Stimulated activated CD8-positive, alpha-beta memory T cell treated with anti-CD3 and anti-CD28 coated beads, Interleukin-7, amount 100 ng/mL, for 24 hours (primary cell): ENCODE data around the gene SLC24A2.
"Not testable (repeated sequence)": the region's sequence is repeated elsewhere in the genome, so short reads cannot be mapped to it uniquely, and the experiment has no call there.

Experiments
- DNase-seq: peaks from one replicate; pipeline ENCODE4 v3.0.0-alpha.2; 2020; ENCODE audit warnings: low read depth

The SLC24A2 gene

DNA sequence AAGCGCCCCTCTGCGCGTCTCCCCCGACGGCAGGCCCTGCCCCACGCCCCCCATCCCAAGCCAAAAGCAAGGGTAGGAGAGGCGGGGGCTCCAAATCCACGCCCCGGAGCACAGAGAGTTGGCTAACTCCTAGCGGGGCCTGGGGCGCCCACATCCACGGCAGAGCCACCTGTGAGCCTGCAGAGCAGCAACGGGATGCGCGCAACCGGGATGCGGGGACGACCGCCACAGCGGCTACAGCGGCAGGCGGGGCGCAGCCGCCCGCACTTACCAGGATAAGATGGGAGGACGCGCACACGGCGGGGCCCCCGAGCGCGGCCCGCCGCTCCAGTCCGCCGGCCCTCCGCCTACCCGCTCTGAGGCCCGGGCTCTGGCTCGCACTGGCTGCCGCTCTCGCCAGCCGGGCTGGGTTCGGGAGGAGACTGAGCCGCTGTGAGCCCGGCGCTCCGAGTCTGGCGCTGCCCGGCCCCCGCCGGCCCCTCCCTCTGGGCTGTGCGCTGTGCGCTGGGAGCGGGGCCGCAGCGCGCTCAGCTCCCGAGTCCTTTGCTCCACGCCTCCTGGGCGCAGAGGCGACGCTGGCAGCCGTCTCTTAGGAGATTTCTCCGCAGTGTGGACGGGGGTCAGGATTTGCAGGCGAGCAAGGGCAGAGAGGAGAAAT is at the start of gene SLC24A2:
SLC24A2 (minus strand) TSS at position 424 of the 658 bp plus-strand sequence.
- DNase-seq, result no peak

DNA sequence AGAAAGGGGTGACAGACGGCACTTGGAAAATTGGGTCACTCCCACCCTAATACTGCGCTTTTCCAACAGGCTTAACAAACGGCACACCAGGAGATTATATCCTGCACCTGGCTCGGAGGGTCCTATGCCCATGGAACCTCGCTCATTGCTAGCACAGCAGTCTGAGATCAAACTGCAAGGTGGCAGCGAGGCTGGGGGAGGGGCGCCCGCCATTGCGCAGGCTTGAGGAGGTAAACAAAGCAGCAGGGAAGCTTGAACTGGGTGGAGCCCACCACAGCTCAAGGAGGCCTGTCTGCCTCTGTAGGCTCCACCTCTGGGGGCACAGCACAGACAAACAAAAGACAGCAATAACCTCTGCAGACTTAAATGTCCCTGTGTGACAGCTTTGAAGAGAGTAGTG is 44.5 kb upstream of the SLC24A2 start:
- DNase-seq, result not testable (repeated sequence)

DNA sequence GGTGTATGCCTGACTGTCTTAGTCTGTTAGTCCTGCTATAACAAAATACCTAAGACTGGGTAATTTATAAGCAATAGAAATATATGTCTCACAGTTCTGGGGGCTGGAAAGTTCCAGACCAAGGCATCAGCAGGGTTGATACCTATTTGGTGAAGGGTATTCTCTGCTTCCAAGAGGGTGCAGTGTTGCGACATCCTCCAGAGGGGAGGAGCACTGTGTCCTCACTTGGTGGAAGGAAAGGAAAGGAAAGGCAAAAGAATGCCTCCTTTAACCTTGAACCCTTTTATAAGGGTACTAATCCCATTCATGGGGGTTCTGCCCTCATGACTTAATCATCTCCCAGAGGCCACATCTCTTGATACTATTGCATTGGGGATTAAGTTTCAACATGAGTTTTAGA is 42.0 kb upstream of the SLC24A2 start:
- DNase-seq, result no peak

DNA sequence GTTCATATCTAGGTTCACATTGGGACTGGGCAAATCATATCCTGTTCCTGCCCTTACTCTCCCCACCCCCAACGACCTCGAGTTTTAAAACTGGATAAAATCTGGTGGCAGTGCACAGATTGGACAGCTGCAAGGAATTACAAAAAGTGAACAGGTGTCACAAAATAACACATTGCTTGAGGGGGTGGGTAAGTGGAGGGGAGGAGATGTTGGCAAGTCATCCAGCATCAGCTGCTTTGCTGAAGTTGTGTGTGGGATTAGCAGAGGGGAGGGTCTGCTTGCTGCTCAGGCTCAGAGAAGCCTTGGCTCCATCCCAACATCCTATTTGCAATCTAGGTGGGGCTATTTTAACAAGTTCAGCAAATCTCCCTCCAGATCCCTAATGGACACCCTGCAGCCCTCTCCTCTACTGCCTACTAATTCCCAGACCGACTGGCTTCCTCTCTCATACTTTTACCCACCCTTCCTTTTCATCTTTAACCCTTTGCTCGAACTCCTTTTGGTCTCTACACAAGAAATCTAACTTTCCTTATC is 39.8 kb upstream of the SLC24A2 start:
- no peak for DNase-seq

DNA sequence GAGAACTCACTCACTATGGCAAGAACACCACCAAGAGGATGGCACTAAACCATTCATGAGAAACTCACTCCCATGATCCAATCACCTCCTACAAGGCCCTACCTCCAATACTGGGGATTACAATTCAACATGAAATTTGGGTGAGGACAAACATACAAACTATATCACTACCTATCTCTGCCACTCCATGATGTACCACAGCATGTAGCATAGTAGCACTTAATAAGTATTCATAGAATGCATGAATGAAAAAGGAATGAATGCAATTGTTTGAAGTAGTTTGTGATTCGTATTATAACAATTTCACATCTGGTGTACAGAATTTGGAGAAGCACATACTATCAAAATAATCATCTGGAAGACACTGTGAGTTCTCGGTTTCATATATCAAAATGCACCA is 27.9 kb upstream of the SLC24A2 start:
- DNase-seq, result no peak

DNA sequence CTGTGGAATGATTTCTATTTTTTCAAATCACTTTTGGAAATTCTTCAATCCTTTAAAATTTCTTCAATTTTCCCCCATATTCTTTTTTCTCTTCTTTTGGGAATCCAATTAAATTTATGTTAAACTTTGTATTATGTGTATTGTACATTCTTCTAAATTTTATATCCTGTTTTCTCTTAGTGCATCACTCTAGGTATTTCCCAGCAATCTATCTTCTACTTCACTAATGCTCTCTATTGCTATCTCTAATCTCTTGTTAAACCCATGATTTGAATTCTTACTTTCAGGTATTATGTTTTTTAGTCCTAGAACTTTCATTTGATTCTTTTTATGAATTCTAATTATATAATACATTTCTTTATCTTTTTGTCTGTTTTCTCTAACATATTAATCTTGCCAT is 23.4 kb upstream of the SLC24A2 start:
- DNase-seq, result no peak

DNA sequence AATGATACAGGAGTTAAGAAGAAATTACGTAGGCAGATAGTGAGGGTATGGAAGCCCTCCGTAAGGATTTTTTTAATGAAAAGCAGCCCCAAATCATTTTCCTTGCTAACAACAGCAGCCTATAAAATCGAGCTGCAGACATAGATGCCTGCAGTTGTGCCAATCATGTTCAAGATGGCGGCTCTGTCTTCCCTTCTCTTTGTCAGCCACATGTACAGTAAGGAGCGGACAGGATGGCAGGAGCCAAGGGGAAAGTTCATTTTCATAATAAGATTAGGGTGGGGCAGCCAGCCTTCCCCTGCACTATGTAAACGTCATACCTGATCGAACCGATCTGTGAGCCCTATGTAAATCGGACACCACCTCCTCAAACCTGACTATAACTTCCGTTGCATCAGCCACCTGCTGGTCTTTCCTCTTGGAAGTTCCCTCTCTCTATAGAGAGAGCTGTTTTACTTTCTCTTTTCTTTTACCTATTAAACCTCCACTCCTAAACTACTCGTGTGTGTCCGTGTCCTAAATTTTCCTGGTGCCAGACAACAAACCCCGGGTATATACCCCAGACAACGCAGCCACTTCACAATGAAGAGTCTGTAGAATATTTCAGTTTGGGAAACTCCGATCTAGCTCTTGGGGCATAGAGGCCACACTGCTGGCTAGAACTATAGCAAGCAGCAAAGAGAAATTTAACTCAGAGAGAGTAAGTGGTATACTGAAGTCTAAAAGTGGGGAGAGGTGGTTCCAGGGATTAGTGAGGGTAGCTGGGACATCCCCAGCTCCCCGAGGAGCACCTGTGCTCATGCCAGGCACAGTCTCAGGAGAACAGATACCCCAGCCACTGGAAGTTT is 20.8 kb upstream of the SLC24A2 start:
- DNase-seq, result no peak

DNA sequence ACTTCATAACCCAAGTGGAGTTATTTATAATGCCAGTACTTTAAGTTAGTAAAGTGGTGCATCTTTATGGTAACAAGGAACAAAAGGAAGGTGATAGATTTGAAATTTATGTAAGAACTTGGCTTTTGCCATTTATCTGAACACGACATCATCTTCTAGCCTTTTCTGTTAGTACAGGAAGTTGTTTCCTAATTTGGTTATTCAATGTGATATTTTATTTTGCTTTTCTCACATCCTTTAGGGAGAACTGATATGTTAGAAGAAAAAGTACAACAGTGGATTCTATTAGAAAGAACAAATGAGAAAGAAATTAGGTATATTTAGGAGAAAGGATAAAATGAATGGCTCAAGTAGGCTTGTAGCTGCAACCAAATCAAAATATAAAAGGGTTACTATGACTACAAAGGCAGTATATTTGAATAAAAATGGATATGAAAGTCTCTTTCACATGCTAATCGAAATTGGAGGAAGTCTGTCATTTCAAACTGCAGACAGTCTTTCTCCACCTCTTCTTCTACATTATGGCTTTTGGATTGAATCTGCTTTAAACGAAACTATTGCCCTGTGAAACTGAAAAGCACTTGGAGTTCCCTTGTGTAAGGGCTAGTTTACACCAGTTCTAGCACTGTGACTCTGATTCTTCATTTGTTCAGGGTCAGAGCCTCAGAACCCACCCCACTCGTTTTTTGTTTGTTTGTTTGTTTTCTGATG is 18.5 kb upstream of the SLC24A2 start:
- no peak for DNase-seq

DNA sequence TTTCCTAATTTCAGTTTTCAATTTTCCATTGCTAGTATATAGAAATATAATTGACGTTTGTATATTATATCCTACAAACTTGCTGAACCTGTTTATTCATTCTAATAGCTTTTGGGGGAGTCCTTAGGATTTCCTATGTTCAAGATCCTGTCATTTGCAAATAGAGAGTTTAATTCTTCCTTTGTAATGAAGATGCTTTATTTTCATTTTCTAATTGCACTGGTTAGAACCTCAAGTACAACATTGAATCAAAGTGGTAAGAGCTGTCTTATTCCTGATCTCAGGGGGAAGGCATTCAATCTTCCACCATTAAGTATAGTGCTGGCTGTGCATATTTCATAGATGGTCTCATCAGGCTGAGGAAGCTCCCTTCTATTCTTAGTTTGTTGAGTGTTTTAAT is 15.6 kb upstream of the SLC24A2 start:
- DNase-seq, result no peak

DNA sequence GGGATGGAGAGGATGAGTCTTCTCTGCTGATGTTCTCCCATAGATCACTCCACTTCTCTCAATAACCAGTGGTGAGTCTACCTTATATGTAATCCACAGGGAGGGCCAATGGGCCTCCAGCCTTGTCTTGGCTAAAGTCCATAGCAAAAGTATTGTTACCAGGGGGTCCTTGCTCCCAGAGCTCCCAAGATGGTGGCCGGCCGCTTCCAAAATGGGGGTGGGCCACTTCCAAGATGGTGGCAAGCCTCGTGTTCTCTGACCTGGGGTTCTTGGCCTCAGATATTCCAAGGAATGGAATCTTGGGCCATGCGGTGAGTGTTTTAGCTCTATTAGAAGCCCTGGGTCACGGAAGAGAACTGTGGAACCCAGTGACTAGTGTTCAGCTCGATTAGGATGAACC is 12.0 kb upstream of the SLC24A2 start:
- DNase-seq, result no peak

DNA sequence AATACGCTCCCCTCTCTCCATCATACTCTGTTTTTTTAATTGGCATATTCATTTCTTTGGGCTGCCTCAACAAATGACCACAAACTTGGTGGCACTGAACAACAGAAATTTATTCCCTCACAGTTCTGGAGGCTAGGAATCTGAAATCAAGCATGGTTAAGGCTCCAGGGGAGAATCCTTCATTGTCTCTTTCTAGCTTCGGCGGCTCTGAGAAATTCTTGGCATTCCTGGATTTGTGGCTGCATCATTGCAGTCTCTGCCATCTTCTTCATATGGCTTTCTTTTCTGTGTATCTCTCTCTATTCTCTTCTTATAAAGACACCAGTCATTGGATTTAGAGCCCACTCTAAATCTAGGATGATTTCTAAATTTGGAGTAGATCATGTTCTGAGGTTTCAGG is 10.9 kb upstream of the SLC24A2 start:
- DNase-seq, result no peak

DNA sequence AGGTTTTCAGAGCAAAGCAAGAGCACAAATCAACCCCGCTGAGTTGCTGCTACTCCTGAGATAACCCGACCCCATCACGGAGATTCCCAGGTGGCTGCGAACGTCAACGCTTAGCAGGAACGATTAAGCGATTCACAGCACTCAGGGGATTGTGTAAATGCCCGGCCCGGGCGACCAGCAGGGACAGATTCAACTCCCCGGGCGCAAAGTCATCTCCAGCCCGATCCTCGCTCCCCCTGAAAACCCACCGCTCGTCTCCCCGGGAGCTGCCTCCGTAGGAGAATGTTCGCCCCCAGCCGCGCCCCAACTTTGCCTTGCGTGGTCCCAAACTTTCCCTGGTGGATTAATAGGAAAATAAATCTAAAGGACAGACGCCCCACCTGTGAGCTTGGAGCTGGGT is 685 bp downstream of the SLC24A2 start:
- no peak for DNase-seq

DNA sequence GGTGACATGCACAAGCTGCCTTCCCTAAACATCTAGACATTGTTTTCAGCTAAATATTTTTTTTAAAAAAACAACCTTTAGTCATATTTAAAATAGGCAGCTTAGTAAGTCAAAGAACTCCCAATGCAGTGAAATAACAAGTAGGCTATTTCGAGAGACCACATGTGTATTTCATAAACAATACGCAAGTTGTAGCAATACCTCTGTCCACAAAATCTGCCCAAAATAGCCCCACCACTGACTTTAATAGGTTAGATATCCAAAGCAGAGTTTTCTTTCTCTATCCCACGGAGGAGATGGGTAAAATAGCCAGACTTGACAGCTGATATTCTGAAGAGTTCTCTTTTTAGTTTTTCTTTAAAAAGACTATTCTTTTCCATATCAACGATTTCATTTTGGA is 1.2 kb downstream of the SLC24A2 start:
- DNase-seq, result no peak

DNA sequence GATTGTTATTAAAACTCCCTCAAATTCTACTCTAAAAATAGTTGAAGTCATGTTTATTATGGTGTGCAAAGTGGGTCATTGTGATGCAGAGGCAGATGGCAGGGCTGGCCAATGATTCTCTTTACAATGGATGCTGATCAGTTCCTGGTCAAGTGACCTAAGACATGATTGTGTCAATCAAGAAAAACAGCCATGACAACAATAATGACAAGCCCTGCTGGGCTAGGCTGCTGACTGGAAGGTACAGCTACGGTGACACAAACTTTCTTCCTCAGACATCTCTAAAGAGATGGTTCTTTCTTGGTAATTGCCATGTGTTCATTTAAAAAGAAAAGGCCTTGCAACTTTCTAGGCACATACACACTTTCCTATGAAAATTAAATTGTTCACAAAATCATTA is 3.6 kb downstream of the SLC24A2 start:
- DNase-seq, result no peak

DNA sequence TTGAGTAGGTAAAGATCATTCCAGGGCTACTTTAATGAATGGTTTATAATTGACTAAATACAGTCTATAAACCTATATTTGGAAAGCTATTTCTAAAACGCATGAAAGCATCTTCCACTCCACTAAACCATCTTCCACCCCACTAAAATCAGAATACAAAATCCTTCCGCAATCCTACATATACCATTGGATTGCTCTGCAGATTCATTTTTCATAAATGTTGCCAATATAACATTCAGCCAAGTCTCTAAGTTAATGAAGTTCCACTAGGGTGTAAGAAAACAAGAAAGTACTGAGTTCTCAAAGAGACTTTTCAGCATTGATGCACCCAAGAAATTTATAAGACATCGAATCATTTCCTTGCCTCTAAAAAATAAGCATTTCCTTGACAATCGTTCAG is 4.7 kb downstream of the SLC24A2 start:
- no peak for DNase-seq

DNA sequence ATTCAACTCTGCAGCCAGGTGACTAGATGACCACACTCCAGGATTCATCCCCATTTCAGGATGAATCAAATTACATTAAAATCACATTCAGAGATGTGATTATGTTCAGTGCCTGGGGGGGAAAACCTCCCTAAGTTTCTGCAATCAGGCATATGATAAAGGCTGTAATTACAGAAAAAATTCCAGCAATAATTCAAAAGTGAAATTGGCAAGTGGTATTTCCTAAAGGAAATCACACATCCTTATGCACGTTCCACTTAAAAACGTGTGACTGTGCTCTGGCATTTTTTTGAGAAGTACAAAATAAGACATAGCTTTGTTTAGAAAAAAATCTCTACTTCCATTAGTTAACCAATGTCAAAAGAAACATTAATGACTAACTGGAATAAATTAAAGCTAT is 5.3 kb downstream of the SLC24A2 start:
- no peak for DNase-seq

DNA sequence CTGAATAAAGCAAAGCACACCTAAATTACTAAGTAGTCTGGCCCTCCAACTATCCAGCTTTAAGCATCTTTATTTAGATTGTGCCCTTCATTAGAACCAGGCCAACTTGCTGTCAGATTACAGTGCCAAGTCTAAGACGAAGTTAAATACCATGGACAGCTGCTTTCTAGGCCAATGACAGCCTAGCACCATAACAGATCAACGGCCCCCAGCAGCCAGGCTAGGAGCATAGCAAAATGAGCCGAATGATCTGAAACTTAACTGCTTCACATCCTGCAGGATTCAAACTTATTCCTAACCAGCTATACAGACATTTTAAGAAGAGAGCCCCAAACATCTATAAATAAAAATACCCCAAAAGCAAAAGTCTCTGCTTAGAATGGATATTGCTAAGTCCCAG is 6.8 kb downstream of the SLC24A2 start:
- no peak for DNase-seq

DNA sequence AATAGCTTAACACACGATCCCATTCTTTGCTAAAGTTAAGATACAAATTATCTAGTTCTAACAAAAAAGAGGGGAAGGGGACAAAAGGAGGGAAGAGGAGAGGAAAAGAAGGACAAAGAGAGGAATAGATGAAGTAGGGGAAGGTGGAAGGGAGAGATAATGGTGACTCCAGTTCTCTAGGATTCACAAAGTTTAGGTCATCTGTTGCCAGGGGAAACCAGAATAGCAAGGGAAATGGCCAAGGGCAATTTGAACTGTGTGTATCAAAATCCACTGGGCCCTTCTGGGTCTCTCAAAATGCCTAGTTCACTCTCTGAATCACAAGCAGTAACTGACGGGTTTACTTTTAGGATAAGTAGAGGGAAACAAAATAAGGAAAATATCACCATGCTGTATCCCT is 7.6 kb downstream of the SLC24A2 start:
- no peak for DNase-seq

DNA sequence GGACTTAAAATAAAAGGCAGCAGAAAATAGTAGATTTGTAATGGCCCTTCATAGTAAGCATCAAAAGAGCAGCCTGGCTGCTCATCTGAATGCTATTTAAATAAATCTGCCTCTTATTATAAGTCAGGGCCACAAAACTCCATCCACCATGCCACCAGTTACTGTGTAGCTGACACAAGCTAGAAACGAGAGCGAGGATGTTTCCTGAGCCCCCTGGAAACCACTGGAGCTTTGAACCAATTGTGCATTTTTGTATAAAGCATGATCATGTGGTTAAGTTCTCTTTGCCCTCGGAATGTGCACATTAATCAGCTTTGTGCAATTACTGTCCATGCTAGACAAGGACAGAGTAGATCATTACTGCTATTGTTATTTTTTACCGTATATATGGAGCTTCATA is 17.4 kb downstream of the SLC24A2 start:
- no peak for DNase-seq

DNA sequence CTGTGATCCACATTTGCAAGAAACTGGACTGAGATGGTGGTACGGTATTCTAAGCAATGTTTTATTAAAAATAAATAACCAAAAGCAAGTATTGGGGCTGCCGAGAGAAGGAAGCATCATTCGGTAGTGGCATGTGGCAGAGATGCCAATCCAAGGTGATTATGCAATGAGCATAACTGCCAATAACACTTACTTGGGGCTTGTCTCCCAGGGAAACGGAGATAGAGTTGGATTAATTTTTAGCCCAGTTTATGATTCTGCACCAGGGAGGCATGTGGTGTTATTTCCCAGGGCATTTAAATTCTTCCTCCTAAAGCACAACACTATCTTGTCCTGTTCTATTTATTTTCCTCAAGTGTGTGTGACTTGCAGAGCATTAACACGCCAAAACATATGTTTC is 17.9 kb downstream of the SLC24A2 start:
- no peak for DNase-seq

DNA sequence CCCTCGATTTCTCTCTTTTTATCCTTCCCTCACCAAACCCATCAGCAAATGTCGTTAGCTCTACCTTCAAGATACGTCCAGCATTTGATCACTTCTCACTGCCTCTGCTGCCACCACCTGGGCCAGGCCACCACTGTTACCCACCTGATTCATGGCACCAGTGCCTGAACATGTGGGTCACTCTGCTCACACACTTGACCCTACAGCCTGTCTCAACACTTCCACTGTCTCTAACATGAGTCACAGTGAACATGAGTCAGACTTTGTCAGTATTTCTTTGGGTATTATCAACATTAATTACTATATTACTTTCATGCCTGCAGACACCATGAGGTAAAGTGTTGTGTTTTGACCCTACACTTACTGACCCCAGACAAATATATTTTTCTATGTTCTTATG is 19.6 kb downstream of the SLC24A2 start:
- no peak for DNase-seq

DNA sequence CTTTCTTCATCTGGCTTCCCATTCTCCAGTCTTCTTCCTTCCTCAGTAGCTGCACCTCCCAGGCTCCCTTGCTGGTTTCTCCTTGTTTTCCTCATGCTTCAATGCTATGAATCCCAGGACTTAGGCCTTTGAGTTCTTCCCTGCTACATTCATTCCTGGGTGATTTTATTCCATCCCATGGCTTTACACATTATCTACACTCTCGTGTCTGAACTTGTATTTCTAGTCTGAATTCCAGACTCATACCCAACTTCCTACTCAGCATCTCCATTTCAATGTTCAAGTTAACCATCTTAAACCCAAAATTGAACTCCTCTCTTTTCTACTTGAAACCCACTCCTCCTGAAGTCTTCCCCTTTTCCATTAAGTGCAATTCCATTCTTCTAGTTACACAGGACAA is 20.0 kb downstream of the SLC24A2 start:
- no peak for DNase-seq

DNA sequence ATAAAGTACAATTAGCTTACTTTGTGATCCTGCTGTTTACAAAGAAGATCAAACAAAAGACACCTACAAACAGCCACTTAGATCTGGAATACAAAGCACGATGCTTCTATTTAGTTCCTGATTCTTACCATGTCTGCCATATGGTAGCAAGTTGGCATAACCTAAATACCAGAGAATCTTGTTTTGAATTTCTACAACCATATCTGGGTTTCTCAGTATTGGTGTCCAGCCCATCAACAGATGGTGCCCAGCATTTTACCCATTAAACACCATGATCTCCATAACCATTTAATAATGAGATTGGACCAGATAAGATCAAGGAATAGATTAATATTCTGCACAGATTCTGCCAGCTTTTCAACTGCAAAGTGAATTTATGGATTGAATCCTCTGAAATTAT is 29.8 kb downstream of the SLC24A2 start:
- no peak for DNase-seq
